Activated naive CD4-positive, alpha-beta T cell treated with anti-CD3 and anti-CD28 coated beads, Interleukin-2, amount 50 U/mL, for 24 hours (primary cell): ENCODE measurements around the gene GPR141.

ENCODE experiments used
- H3K27ac Mint-ChIP-seq: one replicate; pipeline ENCODE4 v1.8.0; 2021; ENCODE audit warnings: mild to moderate bottlenecking, mixed read lengths
- H3K27me3 Mint-ChIP-seq: one replicate; pipeline ENCODE4 v1.8.0; 2021; ENCODE audit warnings: mixed read lengths
- H3K36me3 Mint-ChIP-seq: one replicate; pipeline ENCODE4 v1.8.0; 2021; ENCODE audit warnings: mixed read lengths
- H3K4me1 Mint-ChIP-seq: one replicate; pipeline ENCODE4 v1.8.0; 2021; ENCODE audit warnings: mixed read lengths
- H3K4me3 Mint-ChIP-seq: one replicate; pipeline ENCODE4 v1.8.0; 2021; ENCODE audit warnings: mild to moderate bottlenecking, mixed read lengths
- H3K9me3 Mint-ChIP-seq: one replicate; pipeline ENCODE4 v1.8.0; 2021; ENCODE audit warnings: mixed read lengths

GPR141 gene

GRCh38 chr7:37781156-37781555 lies 97.6 kb downstream of the GPR141 start:
- no peak overlapping the region for H3K27ac Mint-ChIP-seq
- no peaks in the 10 kb centered on the region for H3K4me1 Mint-ChIP-seq
- H3K36me3 Mint-ChIP-seq: no peaks in the 10 kb centered on the region
- H3K9me3 Mint-ChIP-seq: peaks cover 20% of the 10 kb centered on the region
- peaks cover 6% of the 10 kb centered on the region for H3K27me3 Mint-ChIP-seq
- no peak overlapping the region for H3K4me3 Mint-ChIP-seq

- Mint-ChIP-seq H3K4me3 (no peak overlapping the region), H3K27ac (no peak overlapping the region), H3K9me3 (peaks cover 20% of the 10 kb centered on the region), H3K4me1 (peaks cover 4% of the 10 kb centered on the region), H3K27me3 (peaks cover 6% of the 10 kb centered on the region), H3K36me3 (no peaks in the 10 kb centered on the region)
Measured at GRCh38 chr7:37782166-37782565, 98.6 kb downstream of the GPR141 start.

- Mint-ChIP-seq H3K9me3 (peaks cover 6% of the 10 kb centered on the region), H3K27ac (no peak overlapping the region), H3K27me3 (peaks cover 6% of the 10 kb centered on the region)
Measured at GRCh38 chr7:37784015-37784414, 100.4 kb downstream of the GPR141 start.

GRCh38 chr7:37786741-37787569 lies 103.4 kb downstream of the GPR141 start:
- Mint-ChIP-seq H3K36me3 (no peaks in the 10 kb centered on the region), H3K4me1 (peaks cover 4% of the 10 kb centered on the region), H3K9me3 (no peaks in the 10 kb centered on the region), H3K27ac (no peak overlapping the region), H3K4me3 (no peak overlapping the region), H3K27me3 (peaks cover 6% of the 10 kb centered on the region)

More at GRCh38 chr7:37784015-37784414, 100.4 kb downstream of the GPR141 start:
- Mint-ChIP-seq H3K4me1 (peaks cover 4% of the 10 kb centered on the region), H3K4me3 (no peak overlapping the region), H3K36me3 (no peaks in the 10 kb centered on the region)
